GM19025 (cell line): Measurements from ENCODE around the gene PLA2G4D.

Experiments used
- ATAC-seq: cut with Tn5 transposase; IDR thresholded peaks from one replicate; pipeline ENCODE4 v1.9.1; 2021; ENCODE audit warnings: mild to moderate bottlenecking, low read depth, moderate library complexity; ENCODE audit not compliant: unreplicated experiment

Gene PLA2G4D

DNA sequence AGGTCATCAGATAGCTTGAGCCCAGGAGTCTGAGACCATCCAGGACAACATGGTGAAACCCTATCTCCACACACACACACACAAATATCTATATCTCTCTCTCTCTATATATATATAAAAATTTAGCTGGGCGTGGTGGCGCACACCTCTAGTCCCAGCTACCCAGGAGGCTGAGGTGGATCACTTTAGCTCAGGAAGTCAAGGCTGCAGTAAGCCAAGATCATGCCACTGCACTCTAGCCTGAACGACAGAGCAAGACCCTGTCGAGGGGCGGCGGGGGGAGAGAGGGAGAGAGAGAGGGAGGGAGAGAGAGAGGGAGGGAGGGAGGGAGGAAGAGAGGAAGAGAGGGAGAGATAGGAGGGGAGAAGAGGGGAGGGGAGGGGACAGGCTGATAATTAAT is 34.1 kb upstream of the PLA2G4D start:
- ATAC-seq: no peak

- ATAC-seq: no peak
Observed at GRCh38 chr15:42123546-42123945, 29.2 kb upstream of the PLA2G4D start.

GRCh38 chr15:42121682-42122081 is 27.3 kb upstream of the PLA2G4D start:
- ATAC-seq: no peak

- no peak for ATAC-seq
Observed at GRCh38 chr15:42121021-42121420, 26.7 kb upstream of the PLA2G4D start.

- no peak for ATAC-seq
Observed at GRCh38 chr15:42120285-42120684, 25.9 kb upstream of the PLA2G4D start.

DNA sequence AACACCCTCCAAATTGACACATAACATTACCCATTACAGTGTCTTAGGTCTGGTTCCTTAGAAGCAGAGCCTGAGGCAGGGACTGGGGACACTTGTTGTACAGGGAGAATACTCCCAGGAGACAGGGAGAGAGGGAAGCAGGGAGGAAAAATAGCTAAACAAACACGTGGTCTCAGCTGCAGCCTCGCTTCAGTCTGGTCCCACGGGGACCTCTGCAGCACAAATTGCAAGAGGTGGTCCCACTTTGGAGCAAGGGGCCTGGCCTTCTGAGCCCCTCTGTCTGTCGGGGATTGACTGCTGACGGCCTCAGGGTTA is 25.0 kb upstream of the PLA2G4D start:
- no peak for ATAC-seq

DNA sequence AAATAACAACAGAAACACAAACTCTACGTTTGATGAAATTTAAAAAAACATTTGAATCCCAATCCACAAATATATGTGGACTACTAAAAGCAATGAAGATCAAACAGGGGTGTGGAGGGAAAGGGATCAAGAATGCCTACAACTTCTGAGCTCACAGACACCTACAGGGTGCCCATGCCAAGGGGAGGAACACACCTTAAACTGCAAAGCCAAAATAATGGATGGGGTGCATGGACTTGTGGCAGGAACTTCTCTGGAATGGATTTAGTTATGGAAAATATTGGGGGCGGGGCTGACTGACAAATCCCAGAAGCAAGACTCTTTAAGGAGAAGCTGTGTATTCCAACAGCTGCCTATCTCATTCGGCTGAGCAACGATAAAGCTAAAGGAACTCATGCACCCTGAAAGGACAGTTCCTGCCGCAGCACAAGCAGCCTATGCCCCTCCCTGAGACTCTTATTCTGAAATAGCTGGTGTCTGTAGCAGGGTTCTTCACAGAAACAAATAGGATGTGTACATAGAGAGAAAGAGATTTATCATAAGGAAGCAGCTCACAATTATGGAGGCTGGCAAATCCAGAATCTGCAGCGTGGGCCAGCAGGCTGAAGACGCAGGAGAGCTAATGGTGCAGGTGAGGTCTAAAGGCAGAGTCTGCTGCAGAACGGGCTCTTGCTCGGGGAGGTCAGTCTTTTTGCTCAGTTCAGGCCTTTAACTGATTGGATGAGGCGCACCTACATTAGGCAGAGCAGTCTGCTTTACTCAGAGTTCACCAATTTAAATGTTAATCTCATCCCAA is 24.5 kb upstream of the PLA2G4D start:
- ATAC-seq: no peak

DNA sequence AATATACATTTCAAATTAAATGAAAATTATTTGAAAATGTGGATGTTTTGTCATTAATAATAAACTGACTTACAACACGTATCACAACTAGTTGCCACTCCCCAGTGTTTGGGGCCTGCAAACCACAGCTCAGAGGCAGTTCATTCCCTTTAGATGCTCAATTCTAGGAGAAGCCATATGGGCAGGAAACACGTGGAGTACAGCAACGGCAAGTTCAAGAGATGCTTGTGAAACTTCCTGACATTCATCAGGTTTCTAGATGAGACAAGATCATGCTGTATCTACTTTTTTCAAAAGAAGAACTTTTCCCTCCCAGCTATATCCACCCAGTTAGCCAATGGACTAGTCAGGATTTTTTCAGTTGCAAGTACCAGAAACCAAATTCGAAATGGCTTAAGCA is 17.6 kb upstream of the PLA2G4D start:
- no peak for ATAC-seq

DNA sequence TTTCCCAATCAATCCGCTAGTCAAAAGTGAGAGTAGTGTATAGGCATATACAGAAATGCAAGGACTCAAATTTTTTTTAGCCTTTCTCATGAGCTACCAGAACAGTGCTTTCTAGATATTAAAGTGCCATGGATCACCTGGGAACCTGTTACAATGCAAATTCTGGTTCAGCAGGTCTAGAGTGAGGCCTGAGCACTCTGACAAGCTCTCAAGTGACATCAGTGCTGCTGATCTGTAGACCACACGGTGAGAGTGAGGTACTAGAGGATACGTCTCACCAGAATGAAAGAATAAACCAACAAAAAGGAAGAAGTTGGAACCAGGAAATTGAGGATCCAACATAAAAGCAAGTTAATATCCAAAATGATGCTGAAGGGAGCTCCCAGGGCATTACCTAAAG is 16.0 kb upstream of the PLA2G4D start:
- no peak for ATAC-seq

GRCh38 chr15:42108806-42109205 is 14.4 kb upstream of the PLA2G4D start:
- ATAC-seq: no peak

GRCh38 chr15:42108189-42108588 is 13.8 kb upstream of the PLA2G4D start:
- ATAC-seq: no peak

- no peak for ATAC-seq
Observed at GRCh38 chr15:42107473-42107872, 13.1 kb upstream of the PLA2G4D start.

- ATAC-seq: no peak
Observed at GRCh38 chr15:42106288-42106687, 11.9 kb upstream of the PLA2G4D start.

- ATAC-seq: no peak
Observed at GRCh38 chr15:42104095-42104891, 9.9 kb upstream of the PLA2G4D start.

DNA sequence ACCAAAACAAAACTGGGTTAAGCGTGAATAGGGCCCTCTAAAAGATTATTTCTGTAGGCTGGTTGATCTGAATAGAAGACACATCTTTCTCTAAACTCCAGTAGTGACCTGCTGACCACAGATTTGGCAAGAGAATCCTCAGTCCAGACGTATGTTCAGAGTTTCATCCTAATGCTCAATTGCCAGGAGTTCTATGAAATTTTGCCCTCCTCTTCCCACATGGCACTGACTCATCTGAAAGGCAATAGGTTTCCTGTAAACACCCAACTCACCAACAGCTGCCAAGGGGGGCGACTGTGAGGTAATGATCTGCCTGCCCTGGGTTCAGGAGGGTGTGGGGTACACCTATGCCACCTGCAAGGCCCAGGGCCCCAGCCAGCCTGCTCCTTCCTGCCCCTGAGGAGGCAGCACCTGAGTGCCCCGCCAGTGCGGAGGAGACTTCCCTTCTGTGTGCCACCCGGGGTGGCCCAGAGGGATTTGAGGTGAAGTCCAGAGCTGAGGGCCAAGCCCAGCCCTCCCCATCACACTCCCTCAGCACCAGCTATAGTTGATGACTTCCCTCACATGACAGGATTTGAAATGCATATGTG is 8.4 kb upstream of the PLA2G4D start:
- no peak for ATAC-seq

DNA sequence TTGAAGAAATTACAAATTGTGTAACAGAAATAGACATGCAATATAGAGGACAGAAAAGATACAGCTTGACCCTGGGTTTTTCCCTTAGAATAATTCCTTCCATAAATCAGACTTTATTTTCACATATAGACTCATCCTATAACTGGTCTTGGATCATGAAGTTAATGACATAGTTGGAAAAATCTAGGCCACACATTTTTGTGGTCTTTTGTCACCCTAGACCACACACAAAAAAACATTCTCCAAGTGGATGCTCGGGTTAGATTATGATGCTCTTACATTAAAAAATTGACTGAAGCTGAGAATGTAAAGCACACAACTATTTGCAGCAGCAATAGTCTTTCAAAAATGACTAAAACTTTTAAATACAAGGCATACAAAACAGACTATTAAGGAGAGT is 7.5 kb upstream of the PLA2G4D start:
- no peak for ATAC-seq

DNA sequence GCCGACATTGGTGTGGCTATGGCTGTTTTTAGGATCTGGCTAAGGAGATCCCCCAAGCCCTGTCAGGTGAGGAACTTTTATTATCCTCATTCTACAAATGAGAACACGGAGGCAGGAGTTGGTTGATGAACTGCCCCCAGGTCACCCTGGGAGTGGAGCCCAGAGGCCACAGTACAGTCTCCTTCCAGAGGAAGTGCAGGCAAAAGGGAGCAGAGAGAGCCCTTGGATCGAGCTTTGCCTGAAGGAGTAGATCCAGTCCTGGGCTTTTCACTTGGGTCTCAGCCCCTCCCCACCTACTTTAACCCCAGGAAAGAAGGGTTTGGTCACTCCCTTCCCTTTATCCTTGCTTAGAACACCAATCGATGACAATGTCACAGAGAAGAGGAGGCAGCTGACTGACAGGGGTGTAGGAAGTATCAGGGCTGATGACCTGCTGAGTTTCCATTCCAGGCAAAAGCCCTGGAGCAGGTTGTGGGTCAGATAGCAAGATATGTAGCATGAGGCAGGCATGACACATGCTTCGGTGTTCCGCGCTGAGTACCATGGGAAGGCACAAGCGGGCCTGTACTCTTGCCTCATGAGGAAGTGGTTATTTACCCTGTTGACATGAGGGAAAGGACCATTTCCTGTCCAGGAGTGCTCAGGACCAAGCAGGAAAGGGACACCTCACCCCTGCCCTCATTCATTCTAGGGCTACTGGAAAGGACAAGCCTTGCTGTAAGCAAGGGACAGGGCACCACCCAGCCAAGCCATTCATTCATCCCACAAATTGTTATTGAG is 5.8 kb upstream of the PLA2G4D start:
- no peak for ATAC-seq

DNA sequence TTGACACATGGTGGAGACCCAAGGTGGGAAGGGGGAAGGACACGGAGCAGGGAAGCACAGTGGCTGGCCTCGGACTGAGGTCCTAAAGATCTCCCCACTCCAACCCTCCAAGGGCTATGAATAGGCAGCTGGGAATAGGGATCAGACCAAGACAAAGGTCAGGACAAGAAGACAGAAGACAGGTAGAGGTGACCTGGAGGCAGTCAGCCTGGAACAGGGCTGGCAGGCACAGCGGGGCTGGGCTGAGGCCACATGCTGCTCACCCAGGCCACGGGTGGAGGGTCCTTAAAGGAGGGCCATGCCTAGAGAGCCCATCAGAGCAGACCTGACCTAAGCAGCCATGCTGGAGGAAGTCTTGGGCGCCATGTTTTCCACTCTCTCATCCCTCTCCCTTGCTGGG is 2.7 kb upstream of the PLA2G4D start:
- no peak for ATAC-seq

DNA sequence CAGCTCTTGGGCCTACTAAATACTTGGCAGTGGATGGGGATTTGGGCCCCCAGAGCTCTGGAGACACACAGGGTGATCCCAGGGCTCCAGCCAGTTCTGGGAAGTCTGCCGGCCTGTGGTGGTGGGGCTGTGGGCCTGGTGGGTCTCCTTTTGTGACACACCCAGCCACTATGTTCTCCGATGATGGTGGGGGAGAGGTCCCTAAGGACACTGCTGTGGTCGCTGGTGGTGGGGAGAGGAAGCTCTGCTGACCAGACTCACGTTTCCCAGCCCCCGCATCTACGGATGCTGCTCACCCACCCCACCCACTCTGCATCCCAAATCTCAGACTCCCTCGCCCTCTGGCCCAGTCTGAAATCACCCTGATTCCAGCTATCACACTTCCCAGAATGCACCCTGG is 396 bp downstream of the PLA2G4D start:
- ATAC-seq: no peak

- ATAC-seq: no peak
Observed at GRCh38 chr15:42092398-42093318, 1.7 kb downstream of the PLA2G4D start.
